GM12864 (cell line): Measurements from ENCODE around the gene TH.

Source experiments
- DNase-seq: peaks from one replicate; pipeline ENCODE4 v3.0.0-alpha.2; 2011; ENCODE audit warnings: low read depth
- H3K4me3 ChIP-seq: 2 replicates; pipeline ENCODE4 v1.5.1; 2011; ENCODE audit warnings: mild to moderate bottlenecking, low read depth, low read length, control low read depth
- TF ChIP-seq, protein P1 (sequence below): IDR thresholded peaks from 2 replicates; pipeline ENCODE4 v1.5.1; 2011; ENCODE audit warnings: low read depth, mild to moderate bottlenecking, moderate library complexity, low read length, control low read depth, inconsistent platforms; ENCODE audit errors: missing control alignments

TH gene

GRCh38 chr11:2212411-2213251 is 41.0 kb upstream of the TH start:
- no peak for DNase-seq
- H3K4me3 ChIP-seq, result no peak overlapping the region
- TF ChIP-seq, protein P1, sequence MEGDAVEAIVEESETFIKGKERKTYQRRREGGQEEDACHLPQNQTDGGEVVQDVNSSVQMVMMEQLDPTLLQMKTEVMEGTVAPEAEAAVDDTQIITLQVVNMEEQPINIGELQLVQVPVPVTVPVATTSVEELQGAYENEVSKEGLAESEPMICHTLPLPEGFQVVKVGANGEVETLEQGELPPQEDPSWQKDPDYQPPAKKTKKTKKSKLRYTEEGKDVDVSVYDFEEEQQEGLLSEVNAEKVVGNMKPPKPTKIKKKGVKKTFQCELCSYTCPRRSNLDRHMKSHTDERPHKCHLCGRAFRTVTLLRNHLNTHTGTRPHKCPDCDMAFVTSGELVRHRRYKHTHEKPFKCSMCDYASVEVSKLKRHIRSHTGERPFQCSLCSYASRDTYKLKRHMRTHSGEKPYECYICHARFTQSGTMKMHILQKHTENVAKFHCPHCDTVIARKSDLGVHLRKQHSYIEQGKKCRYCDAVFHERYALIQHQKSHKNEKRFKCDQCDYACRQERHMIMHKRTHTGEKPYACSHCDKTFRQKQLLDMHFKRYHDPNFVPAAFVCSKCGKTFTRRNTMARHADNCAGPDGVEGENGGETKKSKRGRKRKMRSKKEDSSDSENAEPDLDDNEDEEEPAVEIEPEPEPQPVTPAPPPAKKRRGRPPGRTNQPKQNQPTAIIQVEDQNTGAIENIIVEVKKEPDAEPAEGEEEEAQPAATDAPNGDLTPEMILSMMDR, result no peak

DNA sequence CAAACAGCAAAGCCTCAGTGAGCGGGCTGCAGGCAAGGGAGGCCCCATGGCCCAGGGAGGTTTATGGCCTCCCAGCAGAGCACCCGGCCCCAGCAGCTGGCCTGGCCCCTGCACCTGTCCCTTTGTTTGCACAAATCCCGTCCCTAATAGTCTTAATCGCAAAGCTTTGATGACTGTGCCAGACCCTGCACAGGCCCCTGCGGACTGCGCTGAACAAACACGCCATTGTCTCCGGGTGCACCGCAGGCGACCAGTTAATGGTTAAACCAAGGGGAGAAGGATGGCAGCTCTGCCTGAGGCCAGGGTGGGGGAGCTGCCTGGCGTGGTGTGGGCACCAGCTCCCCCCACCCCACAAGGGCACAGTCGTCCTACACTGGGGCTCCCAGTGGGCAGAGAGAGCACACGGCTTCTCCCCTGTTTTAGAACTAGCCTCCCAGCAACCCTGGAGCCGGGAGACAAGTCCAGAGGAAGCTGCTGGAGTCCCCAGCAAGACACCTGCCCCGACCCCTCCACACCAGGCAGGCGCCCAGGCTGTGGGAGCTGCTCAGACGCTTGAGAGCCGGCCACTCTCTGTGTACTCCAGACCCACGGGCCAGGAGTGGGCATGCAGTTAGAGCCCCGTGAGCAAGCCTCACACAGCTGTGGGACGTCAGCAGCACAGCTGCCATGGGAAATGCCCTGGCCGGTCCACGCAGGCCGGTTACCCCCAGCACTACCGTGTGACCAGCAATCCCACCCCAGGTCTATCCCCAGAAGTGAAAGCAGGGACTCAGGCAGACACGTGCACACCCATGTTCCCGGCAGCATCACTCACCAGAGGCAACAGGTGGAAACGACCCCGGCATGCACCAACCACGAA is 39.7 kb upstream of the TH start:
- no peak overlapping the region for H3K4me3 ChIP-seq
- TF ChIP-seq, protein P1, result no peak
- no peak for DNase-seq

DNA sequence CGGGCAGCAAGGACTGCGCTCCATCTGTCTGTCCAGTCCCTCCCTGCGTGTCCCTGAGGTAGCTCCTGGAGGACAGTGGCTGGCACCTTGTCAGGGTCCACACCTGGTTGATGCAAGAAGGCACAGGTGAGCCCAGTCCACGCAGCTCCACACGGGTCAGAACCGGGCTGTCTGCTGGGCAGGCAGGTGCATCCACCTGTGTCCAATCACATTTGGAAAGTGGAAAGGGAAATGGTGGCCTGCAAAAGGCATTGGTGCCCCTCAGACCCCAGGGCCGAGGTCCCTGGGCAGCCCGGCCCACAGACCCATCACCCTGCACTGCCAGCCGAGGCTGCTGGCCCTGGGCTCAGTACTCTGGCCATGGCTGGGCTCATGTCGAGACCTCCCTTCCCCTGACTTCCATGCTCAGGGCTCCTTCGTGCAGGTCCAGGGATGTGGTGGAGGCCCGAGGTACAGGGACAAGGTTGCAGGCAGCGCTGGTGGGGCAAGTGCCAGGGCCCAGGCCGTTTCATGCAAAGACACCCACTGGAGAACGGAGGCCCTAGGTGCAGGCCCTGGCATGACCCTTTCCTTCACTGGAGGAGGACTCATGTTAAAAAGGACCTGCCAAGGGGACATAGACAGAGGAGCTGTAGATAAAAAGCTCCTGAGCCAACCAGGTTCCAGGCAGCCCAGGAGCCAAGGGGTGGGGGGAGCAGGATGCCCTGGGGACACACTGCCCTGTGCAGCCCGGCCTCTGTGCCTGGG is 38.9 kb upstream of the TH start:
- no peak for DNase-seq
- no peak overlapping the region for H3K4me3 ChIP-seq
- TF ChIP-seq, protein P1, result no peak

- no peak for DNase-seq
These were observed 38.3 kb upstream of the TH start for GRCh38 chr11:2209900-2210321.

GRCh38 chr11:2209370-2209801 is 37.8 kb upstream of the TH start:
- TF ChIP-seq, protein P1, result no peak
- no peak overlapping the region for H3K4me3 ChIP-seq
- DNase-seq, result no peak

More at GRCh38 chr11:2209900-2210321, 38.3 kb upstream of the TH start:
- TF ChIP-seq, protein P1, result no peak
- no peak overlapping the region for H3K4me3 ChIP-seq

DNA sequence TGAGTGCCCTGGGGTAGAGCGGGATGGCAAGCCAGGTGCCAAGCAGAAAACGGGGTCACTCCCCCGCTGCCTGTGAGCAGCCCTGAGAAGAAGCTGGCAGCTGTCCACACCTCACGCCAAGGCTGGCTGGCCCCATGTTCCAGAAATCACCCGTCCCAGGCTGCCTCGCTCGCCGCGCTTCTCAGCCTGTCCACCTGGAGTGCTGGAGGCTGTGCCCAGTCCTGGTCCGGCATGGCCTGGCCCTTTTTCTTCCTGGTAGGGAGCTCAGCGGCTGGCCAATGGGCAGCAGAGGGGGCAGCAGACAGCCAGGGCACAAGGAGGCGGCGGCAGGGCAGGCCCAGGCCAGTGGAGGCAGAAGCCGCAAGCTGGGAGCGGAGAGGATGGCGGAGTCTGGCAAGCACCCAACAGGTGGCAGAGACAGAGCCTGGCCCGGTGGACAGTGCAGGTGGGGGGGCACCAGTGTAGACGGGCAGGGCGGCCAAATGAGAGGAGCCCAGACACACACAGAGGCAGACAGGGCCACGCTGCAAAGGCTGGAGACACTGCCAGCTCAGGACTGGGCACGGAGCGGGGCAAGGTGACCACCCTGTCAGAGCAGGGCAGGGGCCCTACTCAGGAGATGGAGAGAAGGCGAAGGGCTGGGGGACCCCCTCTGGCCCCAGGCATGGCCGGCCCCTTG is 37.2 kb upstream of the TH start:
- TF ChIP-seq, protein P1, result no peak
- no peak for DNase-seq
- H3K4me3 ChIP-seq, result no peak overlapping the region
